Loucy (cell line): ENCODE data around the gene TM4SF18.

Source experiments
- EZH2phosphoT487 ChIP-seq: fragments of 200-600 bp; IDR thresholded peaks from 2 replicates; pipeline ENCODE4 v1.6.1; 2018; ENCODE audit warnings: antibody characterized with exemption, mild to moderate bottlenecking, moderate library complexity, borderline replicate concordance
- TF ChIP-seq, protein P1 (sequence below): fragments of 200-600 bp; sonication (generic); conservative IDR thresholded peaks from 2 replicates; pipeline ENCODE4 v1.5.1; 2014; ENCODE audit warnings: mild to moderate bottlenecking, antibody characterized with exemption, low read length

DNA sequence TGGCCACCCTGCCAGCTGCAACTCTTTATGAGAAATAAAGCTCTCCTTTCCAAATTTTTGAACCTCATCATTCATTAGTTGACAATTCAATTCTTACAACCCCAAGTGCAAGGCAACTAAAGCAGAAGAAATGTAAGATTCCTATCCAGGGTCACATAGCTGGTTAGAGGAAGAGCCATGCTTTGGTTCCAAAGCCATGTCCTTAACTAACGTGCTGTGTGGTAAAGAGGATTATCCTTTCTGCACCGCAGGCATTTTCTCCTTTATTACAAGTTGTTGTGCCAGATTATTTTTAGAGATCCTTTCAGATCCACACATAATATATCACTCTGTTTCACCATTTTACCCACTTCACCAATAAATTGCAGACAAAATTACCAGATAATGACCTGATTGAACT lies 36.5 kb downstream of the TM4SF18 start:
- TF ChIP-seq, protein P1, sequence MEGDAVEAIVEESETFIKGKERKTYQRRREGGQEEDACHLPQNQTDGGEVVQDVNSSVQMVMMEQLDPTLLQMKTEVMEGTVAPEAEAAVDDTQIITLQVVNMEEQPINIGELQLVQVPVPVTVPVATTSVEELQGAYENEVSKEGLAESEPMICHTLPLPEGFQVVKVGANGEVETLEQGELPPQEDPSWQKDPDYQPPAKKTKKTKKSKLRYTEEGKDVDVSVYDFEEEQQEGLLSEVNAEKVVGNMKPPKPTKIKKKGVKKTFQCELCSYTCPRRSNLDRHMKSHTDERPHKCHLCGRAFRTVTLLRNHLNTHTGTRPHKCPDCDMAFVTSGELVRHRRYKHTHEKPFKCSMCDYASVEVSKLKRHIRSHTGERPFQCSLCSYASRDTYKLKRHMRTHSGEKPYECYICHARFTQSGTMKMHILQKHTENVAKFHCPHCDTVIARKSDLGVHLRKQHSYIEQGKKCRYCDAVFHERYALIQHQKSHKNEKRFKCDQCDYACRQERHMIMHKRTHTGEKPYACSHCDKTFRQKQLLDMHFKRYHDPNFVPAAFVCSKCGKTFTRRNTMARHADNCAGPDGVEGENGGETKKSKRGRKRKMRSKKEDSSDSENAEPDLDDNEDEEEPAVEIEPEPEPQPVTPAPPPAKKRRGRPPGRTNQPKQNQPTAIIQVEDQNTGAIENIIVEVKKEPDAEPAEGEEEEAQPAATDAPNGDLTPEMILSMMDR: no peak
- no peak for TF ChIP-seq EZH2phosphoT487
